OCI-LY1 (cell line): ENCODE results near the gene EVC2.

Experiments
- H2AFZ ChIP-seq: fragments of 200-600 bp; sonication (generic), shearing (Covaris generic); 2 replicates; pipeline ENCODE4 v1.6.0; 2014; ENCODE audit warnings: antibody characterized with exemption, mild to moderate bottlenecking, low read length
- H3F3A ChIP-seq: fragments of 200-600 bp; sonication (generic), shearing (Covaris generic); 2 replicates; pipeline ENCODE4 v1.6.0; 2014; ENCODE audit warnings: mild to moderate bottlenecking, antibody characterized with exemption, low read length, moderate library complexity; ENCODE audit not compliant: insufficient read depth
- H3K27ac ChIP-seq: fragments of 200-600 bp; sonication (generic); 2 replicates; pipeline ENCODE4 v1.5.1; 2014; ENCODE audit warnings: low read length, mixed run types, mild to moderate bottlenecking, low read depth; ENCODE audit not compliant: poor library complexity, severe bottlenecking
- H3K27me3 ChIP-seq: fragments of 200-600 bp; sonication (generic); 2 replicates; pipeline ENCODE4 v1.6.0; 2014; ENCODE audit warnings: antibody characterized with exemption, mild to moderate bottlenecking, low read length, moderate library complexity; ENCODE audit not compliant: insufficient read depth
- H3K36me3 ChIP-seq: fragments of 200-600 bp; sonication (generic); 2 replicates; pipeline ENCODE4 v1.6.1; 2014; ENCODE audit warnings: mild to moderate bottlenecking, antibody characterized with exemption, low read length, moderate library complexity, mixed read lengths; ENCODE audit not compliant: insufficient read depth
- H3K4me1 ChIP-seq: fragments of 200-600 bp; sonication (generic); 2 replicates; pipeline ENCODE4 v1.5.1; 2014; ENCODE audit warnings: mild to moderate bottlenecking, low read length, moderate library complexity; ENCODE audit not compliant: insufficient read depth, severe bottlenecking
- H3K4me2 ChIP-seq: fragments of 200-600 bp; sonication (generic), shearing (Covaris generic); 2 replicates; pipeline ENCODE4 v1.6.1; 2014; ENCODE audit warnings: low read length
- H3K4me3 ChIP-seq: fragments of 200-600 bp; sonication (generic); 2 replicates; pipeline ENCODE4 v1.5.1; 2014; ENCODE audit warnings: low read length, low read depth, mild to moderate bottlenecking, mixed read lengths; ENCODE audit not compliant: poor library complexity, severe bottlenecking
- H3K79me2 ChIP-seq: fragments of 200-600 bp; shearing (Covaris generic); 2 replicates; pipeline ENCODE4 v1.6.1; 2016; ENCODE audit warnings: mixed run types, low read length, mixed read lengths; ENCODE audit not compliant: insufficient read depth
- H3K9ac ChIP-seq: fragments of 200-600 bp; sonication (generic), shearing (Covaris generic); 2 replicates; pipeline ENCODE4 v1.6.1; 2014; ENCODE audit warnings: mild to moderate bottlenecking, low read length, mixed read lengths
- H3K9me2 ChIP-seq: fragments of 200-600 bp; sonication (generic), shearing (Covaris generic); 2 replicates; pipeline ENCODE4 v1.6.1; 2014; ENCODE audit warnings: low read depth, mild to moderate bottlenecking, low read length, mixed read lengths
- H3K9me3 ChIP-seq: fragments of 200-600 bp; shearing (Covaris generic); 2 replicates; pipeline ENCODE4 v1.6.1; 2014; ENCODE audit warnings: low read length, mixed read lengths
- H4K20me1 ChIP-seq: fragments of 200-600 bp; sonication (generic), shearing (Covaris generic); 2 replicates; pipeline ENCODE4 v1.6.0; 2016; ENCODE audit warnings: mild to moderate bottlenecking, low read length; ENCODE audit not compliant: insufficient read depth
- CTCF ChIP-seq: fragments of 200-600 bp; sonication (generic), shearing (Covaris generic); IDR thresholded peaks from 2 replicates; pipeline ENCODE4 v1.5.1; 2017; ENCODE audit warnings: mild to moderate bottlenecking, antibody characterized with exemption, low read length, moderate library complexity, mixed read lengths
- EZH2 ChIP-seq: fragments of 200-600 bp; sonication (generic), shearing (Covaris generic); IDR thresholded peaks from 2 replicates; pipeline ENCODE4 v1.8.0; 2017; ENCODE audit warnings: borderline replicate concordance, mixed run types, mild to moderate bottlenecking, antibody characterized with exemption, low read length, moderate library complexity, mixed read lengths

EVC2 gene

GRCh38 chr4:5742968-5743367, 34.6 kb upstream of the EVC2 start:
- TF ChIP-seq EZH2, result no peak
- no peak for TF ChIP-seq CTCF
- Histone ChIP-seq H3K9me2 (no peaks in the 10 kb centered on the region), H3K9ac (no peak overlapping the region), H3K4me1 (no peaks in the 10 kb centered on the region), H3K27me3 (no peaks in the 10 kb centered on the region), H2AFZ (no peak overlapping the region), H3K79me2 (no peaks in the 10 kb centered on the region), H3K4me2 (no peak overlapping the region), H3K9me3 (no peaks in the 10 kb centered on the region), H3K4me3 (no peak overlapping the region), H3K36me3 (peaks cover 28% of the 10 kb centered on the region), H3K27ac (no peak overlapping the region), H3F3A (no peaks in the 10 kb centered on the region), H4K20me1 (no peaks in the 10 kb centered on the region)

DNA sequence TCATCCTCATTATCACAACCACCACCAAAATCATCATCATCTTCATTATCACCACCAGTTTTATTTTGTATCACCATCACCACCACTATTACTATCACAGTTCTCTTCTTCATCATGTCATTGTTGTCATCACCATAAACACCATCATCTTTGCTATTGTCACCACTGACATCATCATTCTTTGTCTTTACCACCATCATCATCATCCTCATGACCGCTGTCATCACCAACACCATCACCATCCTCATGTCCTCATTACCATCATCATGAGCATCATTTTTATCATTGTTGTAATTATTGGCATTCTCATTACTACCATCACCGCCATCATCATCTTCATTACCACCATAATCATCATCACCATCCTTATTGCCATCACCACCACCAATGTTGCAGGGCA, 34.0 kb upstream of the EVC2 start:
- no peak overlapping the region for H3K4me3 ChIP-seq

GRCh38 chr4:5738061-5738460, 29.7 kb upstream of the EVC2 start:
- Histone ChIP-seq H3K9me2 (no peaks in the 10 kb centered on the region), H4K20me1 (no peaks in the 10 kb centered on the region), H2AFZ (no peak overlapping the region), H3K27ac (no peak overlapping the region), H3K9ac (no peak overlapping the region), H3K36me3 (peaks cover 16% of the 10 kb centered on the region), H3K9me3 (no peaks in the 10 kb centered on the region), H3F3A (no peaks in the 10 kb centered on the region), H3K4me1 (no peaks in the 10 kb centered on the region), H3K79me2 (no peaks in the 10 kb centered on the region), H3K27me3 (no peaks in the 10 kb centered on the region), H3K4me2 (no peak overlapping the region), H3K4me3 (no peak overlapping the region)
- TF ChIP-seq CTCF, result no peak
- TF ChIP-seq EZH2, result no peak

More for the DNA sequence above, 34.0 kb upstream of the EVC2 start:
- H3K27me3 ChIP-seq, result no peaks in the 10 kb centered on the region
- H3K4me2 ChIP-seq, result no peak overlapping the region
- no peak overlapping the region for H3K27ac ChIP-seq
- no peaks in the 10 kb centered on the region for H3F3A ChIP-seq
- no peak overlapping the region for H2AFZ ChIP-seq
- no peaks in the 10 kb centered on the region for H3K4me1 ChIP-seq
- H3K9me3 ChIP-seq, result no peaks in the 10 kb centered on the region
- H3K9ac ChIP-seq, result no peak overlapping the region
- H3K36me3 ChIP-seq, result peaks cover 28% of the 10 kb centered on the region
- no peaks in the 10 kb centered on the region for H3K9me2 ChIP-seq
- H3K79me2 ChIP-seq, result no peaks in the 10 kb centered on the region
- no peaks in the 10 kb centered on the region for H4K20me1 ChIP-seq
- no peak for TF ChIP-seq EZH2
- no peak for TF ChIP-seq CTCF
